Measurements from ENCODE around the gene RAB10.

GRCh38 chr2:26070730-26071129 lies 36.8 kb downstream of the RAB10 start:
- TF ChIP-seq EZH2 (IDR thresholded peaks at IDR 0.05; ENCODE audit: borderline replicate concordance, low read depth, low read length, severe bottlenecking) (no peak), CTCF (IDR thresholded peaks at IDR 0.05; ENCODE audit: borderline replicate concordance, extremely low read depth, low read length, poor library complexity, severe bottlenecking) (no peak)

All from DND-41 (cell line).